ENCODE results near the gene C6orf120. TPM values are rescaled to one million over a fixed set of nuclear protein-coding genes. Genes with fewer than 3 reads are reported as not detected.

Gene C6orf120
- total RNA-seq, 4 donors from 2014 or later: 19.0 to 41.5 (median 31.4) TPM

- Histone ChIP-seq H3K27me3 (no peaks in the 10 kb centered on the region), H3K4me1 (no peaks in the 10 kb centered on the region), H3K9me3 (no peaks in the 10 kb centered on the region), H3K27ac (peak overlapping the region in 1 of 4 donors; percentile 16), H3K36me3 (peaks cover 0 to 26% (median 0%) of the 10 kb centered on the region in 3 donors), H3K4me3 (no peak overlapping the region)
- TF ChIP-seq CTCF (IDR thresholded peaks at IDR 0.05) (no peak), POLR2A (IDR thresholded peaks at IDR 0.05) (no peak)
- DNase-seq: no peak
Observed at GRCh38 chr6:169669147-169669546, 32.8 kb upstream of the C6orf120 start.

- H3K9me3 ChIP-seq: no peaks in the 10 kb centered on the region
- no peak for DNase-seq
- H3K36me3 ChIP-seq: peaks cover 0 to 23% (median 0%) of the 10 kb centered on the region in 3 donors
- peak overlapping the region in 1 of 4 donors; percentile 16 for H3K27ac ChIP-seq
- no peak overlapping the region for H3K4me3 ChIP-seq
- TF ChIP-seq POLR2A (IDR thresholded peaks at IDR 0.05): no peak
- no peak for TF ChIP-seq CTCF (IDR thresholded peaks at IDR 0.05)
- H3K27me3 ChIP-seq: no peaks in the 10 kb centered on the region
- no peaks in the 10 kb centered on the region for H3K4me1 ChIP-seq
Observed at GRCh38 chr6:169669889-169670288, 32.0 kb upstream of the C6orf120 start.

- peaks cover 0 to 14% (median 0%) of the 10 kb centered on the region in 3 donors for H3K36me3 ChIP-seq
- DNase-seq: no peak
- TF ChIP-seq CTCF (IDR thresholded peaks at IDR 0.05) (no peak), POLR2A (IDR thresholded peaks at IDR 0.05) (no peak)
- H3K4me3 ChIP-seq: no peak overlapping the region
- H3K4me1 ChIP-seq: no peaks in the 10 kb centered on the region
- H3K9me3 ChIP-seq: no peaks in the 10 kb centered on the region
- no peaks in the 10 kb centered on the region for H3K27me3 ChIP-seq
- H3K27ac ChIP-seq: no peak overlapping the region
Observed at GRCh38 chr6:169671563-169671962, 30.4 kb upstream of the C6orf120 start.

- no peaks in the 10 kb centered on the region for H3K9me3 ChIP-seq
- no peaks in the 10 kb centered on the region for H3K36me3 ChIP-seq
- TF ChIP-seq POLR2A (IDR thresholded peaks at IDR 0.05) (no peak), CTCF (IDR thresholded peaks at IDR 0.05) (no peak)
- no peak for DNase-seq
- H3K27me3 ChIP-seq: no peaks in the 10 kb centered on the region
- no peak overlapping the region for H3K27ac ChIP-seq
- H3K4me3 ChIP-seq: no peak overlapping the region
- peaks cover 0 to 3% (median 0%) of the 10 kb centered on the region in 4 donors for H3K4me1 ChIP-seq
Observed at GRCh38 chr6:169675011-169675410, 26.9 kb upstream of the C6orf120 start.

GRCh38 chr6:169677096-169677495, 24.8 kb upstream of the C6orf120 start:
- H3K27me3 ChIP-seq: no peaks in the 10 kb centered on the region
- TF ChIP-seq CTCF (IDR thresholded peaks at IDR 0.05) (no peak), POLR2A (IDR thresholded peaks at IDR 0.05) (no peak)
- DNase-seq: peak in 1 of 3 donors; percentile 46

GRCh38 chr6:169678342-169678741, 23.6 kb upstream of the C6orf120 start:
- H3K9me3 ChIP-seq: no peaks in the 10 kb centered on the region
- no peaks in the 10 kb centered on the region for H3K27me3 ChIP-seq
- H3K4me3 ChIP-seq: no peak overlapping the region
- peaks cover 0 to 3% (median 0%) of the 10 kb centered on the region in 4 donors for H3K4me1 ChIP-seq
- no peak overlapping the region for H3K27ac ChIP-seq
- TF ChIP-seq CTCF (IDR thresholded peaks at IDR 0.05) (no peak), POLR2A (IDR thresholded peaks at IDR 0.05) (no peak)
- H3K36me3 ChIP-seq: no peaks in the 10 kb centered on the region
- DNase-seq: no peak

More at GRCh38 chr6:169677096-169677495, 24.8 kb upstream of the C6orf120 start:
- H3K27ac ChIP-seq: no peak overlapping the region
- no peak overlapping the region for H3K4me3 ChIP-seq
- H3K36me3 ChIP-seq: no peaks in the 10 kb centered on the region
- no peaks in the 10 kb centered on the region for H3K9me3 ChIP-seq
- H3K4me1 ChIP-seq: peaks cover 0 to 3% (median 0%) of the 10 kb centered on the region in 4 donors
